ENCODE measurements around the gene S100P.
A peak's percentile ranks its signal among the peaks of the same experiment; 100 is the strongest.
"Not testable (repeated sequence)": the region's sequence is repeated elsewhere in the genome, so short reads cannot be mapped to it uniquely, and the experiment has no call there.

S100P gene

GRCh38 chr4:6724421-6725111 lies 30.9 kb downstream of the S100P start:
- DNase-seq (ENCODE audit: low spot score): no peak

GRCh38 chr4:6725427-6725961 lies 31.8 kb downstream of the S100P start:
- not testable (repeated sequence) for DNase-seq (ENCODE audit: low spot score)

- DNase-seq (ENCODE audit: low spot score): peak; percentile 39
Measured at GRCh38 chr4:6727081-6727942, 33.6 kb downstream of the S100P start.

- no peak for DNase-seq (ENCODE audit: low spot score)
Measured at GRCh38 chr4:6727943-6728250, 34.2 kb downstream of the S100P start.

GRCh38 chr4:6728320-6729029 lies 34.8 kb downstream of the S100P start:
- no peak for DNase-seq (ENCODE audit: low spot score)

- DNase-seq (ENCODE audit: low spot score): no peak
Measured at GRCh38 chr4:6730603-6731317, 37.1 kb downstream of the S100P start.

- no peak for DNase-seq (ENCODE audit: low spot score)
Measured at GRCh38 chr4:6731318-6731675, 37.6 kb downstream of the S100P start.

- DNase-seq (ENCODE audit: low spot score): no peak
Measured at GRCh38 chr4:6731780-6732179, 38.1 kb downstream of the S100P start.

GRCh38 chr4:6732441-6733357 lies 39.0 kb downstream of the S100P start:
- DNase-seq (ENCODE audit: low spot score): no peak

GRCh38 chr4:6733358-6734164 lies 39.9 kb downstream of the S100P start:
- no peak for DNase-seq (ENCODE audit: low spot score)

- no peak for DNase-seq (ENCODE audit: low spot score)
Measured at GRCh38 chr4:6734165-6734786, 40.6 kb downstream of the S100P start.

GRCh38 chr4:6739920-6740319 lies 46.2 kb downstream of the S100P start:
- no peak for DNase-seq (ENCODE audit: low spot score)

- no peak for DNase-seq (ENCODE audit: low spot score)
Measured at GRCh38 chr4:6740347-6740746, 46.7 kb downstream of the S100P start.

GRCh38 chr4:6742507-6742906 lies 48.8 kb downstream of the S100P start:
- DNase-seq (ENCODE audit: low spot score): no peak

- DNase-seq (ENCODE audit: low spot score): no peak
Measured at GRCh38 chr4:6742989-6743388, 49.3 kb downstream of the S100P start.
